ENCODE data around the gene ERCC6L2.

DNA sequence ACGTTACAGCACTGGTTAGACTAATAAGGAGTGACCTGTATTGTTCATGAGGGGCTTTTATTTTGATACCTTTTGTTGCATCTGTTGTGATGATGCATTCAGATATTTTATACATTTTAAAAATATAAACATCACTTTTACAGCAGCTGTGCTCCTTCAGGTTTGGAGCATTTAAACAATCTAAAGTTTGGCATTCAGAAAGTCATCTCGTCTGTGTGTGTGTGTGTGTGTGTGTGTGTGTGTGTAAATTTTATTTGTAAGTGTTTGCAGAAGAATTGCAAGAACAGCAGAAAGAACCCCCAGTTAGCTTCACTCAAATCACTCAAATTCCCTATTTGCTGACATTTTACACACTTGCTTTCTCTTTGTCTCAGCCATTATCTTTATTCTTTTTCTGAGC is 87.4 kb downstream of the ERCC6L2 start:
- TF ChIP-seq, protein P1, sequence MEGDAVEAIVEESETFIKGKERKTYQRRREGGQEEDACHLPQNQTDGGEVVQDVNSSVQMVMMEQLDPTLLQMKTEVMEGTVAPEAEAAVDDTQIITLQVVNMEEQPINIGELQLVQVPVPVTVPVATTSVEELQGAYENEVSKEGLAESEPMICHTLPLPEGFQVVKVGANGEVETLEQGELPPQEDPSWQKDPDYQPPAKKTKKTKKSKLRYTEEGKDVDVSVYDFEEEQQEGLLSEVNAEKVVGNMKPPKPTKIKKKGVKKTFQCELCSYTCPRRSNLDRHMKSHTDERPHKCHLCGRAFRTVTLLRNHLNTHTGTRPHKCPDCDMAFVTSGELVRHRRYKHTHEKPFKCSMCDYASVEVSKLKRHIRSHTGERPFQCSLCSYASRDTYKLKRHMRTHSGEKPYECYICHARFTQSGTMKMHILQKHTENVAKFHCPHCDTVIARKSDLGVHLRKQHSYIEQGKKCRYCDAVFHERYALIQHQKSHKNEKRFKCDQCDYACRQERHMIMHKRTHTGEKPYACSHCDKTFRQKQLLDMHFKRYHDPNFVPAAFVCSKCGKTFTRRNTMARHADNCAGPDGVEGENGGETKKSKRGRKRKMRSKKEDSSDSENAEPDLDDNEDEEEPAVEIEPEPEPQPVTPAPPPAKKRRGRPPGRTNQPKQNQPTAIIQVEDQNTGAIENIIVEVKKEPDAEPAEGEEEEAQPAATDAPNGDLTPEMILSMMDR (IDR thresholded peaks at IDR 0.05), result no peak
- no peak for TF ChIP-seq POLR2AphosphoS5 (IDR thresholded peaks at IDR 0.05; ENCODE audit: low read depth, low read length)
- TF ChIP-seq, protein P2, sequence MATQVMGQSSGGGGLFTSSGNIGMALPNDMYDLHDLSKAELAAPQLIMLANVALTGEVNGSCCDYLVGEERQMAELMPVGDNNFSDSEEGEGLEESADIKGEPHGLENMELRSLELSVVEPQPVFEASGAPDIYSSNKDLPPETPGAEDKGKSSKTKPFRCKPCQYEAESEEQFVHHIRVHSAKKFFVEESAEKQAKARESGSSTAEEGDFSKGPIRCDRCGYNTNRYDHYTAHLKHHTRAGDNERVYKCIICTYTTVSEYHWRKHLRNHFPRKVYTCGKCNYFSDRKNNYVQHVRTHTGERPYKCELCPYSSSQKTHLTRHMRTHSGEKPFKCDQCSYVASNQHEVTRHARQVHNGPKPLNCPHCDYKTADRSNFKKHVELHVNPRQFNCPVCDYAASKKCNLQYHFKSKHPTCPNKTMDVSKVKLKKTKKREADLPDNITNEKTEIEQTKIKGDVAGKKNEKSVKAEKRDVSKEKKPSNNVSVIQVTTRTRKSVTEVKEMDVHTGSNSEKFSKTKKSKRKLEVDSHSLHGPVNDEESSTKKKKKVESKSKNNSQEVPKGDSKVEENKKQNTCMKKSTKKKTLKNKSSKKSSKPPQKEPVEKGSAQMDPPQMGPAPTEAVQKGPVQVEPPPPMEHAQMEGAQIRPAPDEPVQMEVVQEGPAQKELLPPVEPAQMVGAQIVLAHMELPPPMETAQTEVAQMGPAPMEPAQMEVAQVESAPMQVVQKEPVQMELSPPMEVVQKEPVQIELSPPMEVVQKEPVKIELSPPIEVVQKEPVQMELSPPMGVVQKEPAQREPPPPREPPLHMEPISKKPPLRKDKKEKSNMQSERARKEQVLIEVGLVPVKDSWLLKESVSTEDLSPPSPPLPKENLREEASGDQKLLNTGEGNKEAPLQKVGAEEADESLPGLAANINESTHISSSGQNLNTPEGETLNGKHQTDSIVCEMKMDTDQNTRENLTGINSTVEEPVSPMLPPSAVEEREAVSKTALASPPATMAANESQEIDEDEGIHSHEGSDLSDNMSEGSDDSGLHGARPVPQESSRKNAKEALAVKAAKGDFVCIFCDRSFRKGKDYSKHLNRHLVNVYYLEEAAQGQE (IDR thresholded peaks at IDR 0.05; ENCODE audit: insufficient read depth in 1 of 2, low read depth in 2 of 2, low read length in 1 of 2), result no peak
- no peak for TF ChIP-seq SIN3A (IDR thresholded peaks at IDR 0.05; ENCODE audit: borderline replicate concordance, insufficient read depth, low read depth, low read length)
- TF ChIP-seq TCF7L2 (IDR thresholded peaks at IDR 0.05; ENCODE audit: low read depth, low read length), result no peak
